A549 (cell line): ENCODE results near the gene TTC21B. TPM values are rescaled to one million over a fixed set of nuclear protein-coding genes. Genes with fewer than 3 reads are reported as not detected.

Source experiments
- ATAC-seq, 2 experiments: fragments of 200-7000 bp in 1 of 2; fragments of >200 bp in 1 of 2; cut with Nextera tagmentation in 1 of 2; cut with Tn5 transposase in 1 of 2; 3 replicates each; pipeline versions ENCODE4 v1.8.0 to v1.9.1; 2018 to 2020; ENCODE audit warnings: mild to moderate bottlenecking in 1 of 2, moderate library complexity in 1 of 2
- CTCF ChIA-PET: fragments of 300-600 bp; sonication (Branson Sonifier 250); formaldehyde crosslinking; extraction: SDS; loops from one replicate; lab custom pipeline; 2021; ENCODE audit warnings: antibody characterized with exemption, inconsistent platforms; lab: Yijun Ruan, JAX
- POLR2A ChIA-PET: fragments of 350-600 bp; formaldehyde crosslinking; extraction: SDS; loops from one replicate; lab custom pipeline; 2021; ENCODE audit warnings: antibody characterized with exemption, inconsistent platforms; lab: Yijun Ruan, JAX
- DNase-seq, 2 experiments: peaks; one replicate each; pipeline versions ENCODE4 v3.0.0 to v3.0.0-alpha.2; 2011 to 2016; ENCODE audit warnings: low read depth in 1 of 2, low spot score in 1 of 2
- FAIRE-seq: peaks from 2 replicates; lab custom pipeline; 2011; peaks lifted over from hg19 to GRCh38; lab: Jason Lieb, UNC
- H3K27ac ChIP-seq, 2 experiments: fragments of >200 bp; sonication (Bioruptor Twin); formaldehyde crosslinking; 3 replicates each; pipeline ENCODE4 v1.5.1; 2016 to 2017
- H3K4me1 ChIP-seq: fragments of >200 bp; sonication (Bioruptor Twin); formaldehyde crosslinking; 3 replicates; pipeline ENCODE4 v1.6.1; 2016
- H3K4me2 ChIP-seq: fragments of >200 bp; sonication (Bioruptor Twin); formaldehyde crosslinking; 3 replicates; pipeline ENCODE4 v1.6.1; 2016
- H3K4me3 ChIP-seq: fragments of >200 bp; sonication (Bioruptor Twin); formaldehyde crosslinking; 3 replicates; pipeline ENCODE4 v1.5.1; 2016
- H3K9me3 ChIP-seq: fragments of >200 bp; sonication (Bioruptor Twin); formaldehyde crosslinking; 3 replicates; pipeline ENCODE4 v1.6.1; 2016
- CBX2 ChIP-seq: fragments of 200-600 bp; sonication (generic); IDR thresholded peaks from 2 replicates; pipeline ENCODE4 v1.6.1; 2016; ENCODE audit warnings: low read depth, mild to moderate bottlenecking, borderline replicate concordance
- CHD4 ChIP-seq: fragments of 200-600 bp; sonication (generic); IDR thresholded peaks from 2 replicates; pipeline ENCODE4 v1.6.1; 2016; ENCODE audit warnings: antibody characterized with exemption, mild to moderate bottlenecking, borderline replicate concordance
- ESRRA ChIP-seq: fragments of 150-350 bp; IDR thresholded peaks from 2 replicates; pipeline ENCODE4 v1.6.1; 2014; ENCODE audit warnings: mild to moderate bottlenecking, low read length, borderline replicate concordance
- HOXB5 ChIP-seq: fragments of 250-450 bp; sonication (Bioruptor Pico); IDR thresholded peaks from 2 replicates; pipeline ENCODE4 v1.5.0; 2020; ENCODE audit warnings: mild to moderate bottlenecking, moderate library complexity
- KDM1A ChIP-seq: fragments of 200-600 bp; sonication (generic); IDR thresholded peaks from 2 replicates; pipeline ENCODE4 v1.6.1; 2016; ENCODE audit warnings: low read depth, mild to moderate bottlenecking
- MAFK ChIP-seq: fragments of 450-650 bp; IDR thresholded peaks from 2 replicates; pipeline ENCODE4 v1.6.1; 2014; ENCODE audit not compliant: partially characterized antibody
- MYC ChIP-seq: IDR thresholded peaks from 2 replicates; pipeline ENCODE4 v1.6.1; 2012; ENCODE audit warnings: mild to moderate bottlenecking, inconsistent platforms, low read length, improper control_type of control experiment, borderline replicate concordance
- NR3C1 ChIP-seq: fragments of >200 bp; sonication (Bioruptor Twin); formaldehyde crosslinking; IDR thresholded peaks from 3 replicates; pipeline ENCODE4 v1.6.1; 2017
- PHF8 ChIP-seq: fragments of 200-600 bp; sonication (generic); IDR thresholded peaks from 2 replicates; pipeline ENCODE4 v1.6.1; 2016; ENCODE audit warnings: low read depth, mild to moderate bottlenecking, antibody characterized with exemption, moderate library complexity, borderline replicate concordance
- POLR2AphosphoS2 ChIP-seq: conservative IDR thresholded peaks from 2 replicates; pipeline ENCODE4 v1.6.1; 2012; ENCODE audit warnings: low read length, improper control_type of control experiment, inconsistent platforms
- RAD21 ChIP-seq, 2 experiments: fragments of >200 bp in 1 of 2; sonication (Bioruptor Twin) in 1 of 2; formaldehyde crosslinking in 1 of 2; IDR thresholded peaks in 1 of 2; conservative IDR thresholded peaks in 1 of 2; 2 replicates in 1 of 2; 3 replicates in 1 of 2; pipeline ENCODE4 v1.6.1; 2012 to 2018; ENCODE audit warnings: inconsistent platforms in 1 of 2
- RCOR1 ChIP-seq: fragments of 150-350 bp; IDR thresholded peaks from 2 replicates; pipeline ENCODE4 v1.6.1; 2014; ENCODE audit warnings: antibody characterized with exemption, low read length, low read depth
- WGBS: methylation state at CpG from one replicate; pipeline ENCODE4 v1.1.6; 2017; ENCODE audit errors: missing lambda C conversion rate; 5-methylcytosine and 5-hydroxymethylcytosine counted together
- polyA plus RNA-seq, 4 experiments: library from polyadenylated mRNA; depleted of rRNA in 3 of 4; stranded (reverse); fragments of >200 nt; fragmentation: RNase III in 1 of 4; extraction: RNeasy Plus Mini Kit Qiagen cat#74134 plus additional on column Dnase treatment in 1 of 4; gene quantifications; 2 replicates in 3 of 4; 3 replicates in 1 of 4; pipeline ENCODE4 v1.2.3, GENCODE V29; 2011 to 2017
- TF ChIP-seq, protein P1 (sequence below): IDR thresholded peaks from 2 replicates; pipeline ENCODE4 v1.6.1; 2012; ENCODE audit warnings: low read depth, borderline replicate concordance

Gene TTC21B
- polyA plus RNA-seq, 2 of the 4 experiments (the other 2 are of a cell fraction), result 6.2 to 17.5 TPM

DNA sequence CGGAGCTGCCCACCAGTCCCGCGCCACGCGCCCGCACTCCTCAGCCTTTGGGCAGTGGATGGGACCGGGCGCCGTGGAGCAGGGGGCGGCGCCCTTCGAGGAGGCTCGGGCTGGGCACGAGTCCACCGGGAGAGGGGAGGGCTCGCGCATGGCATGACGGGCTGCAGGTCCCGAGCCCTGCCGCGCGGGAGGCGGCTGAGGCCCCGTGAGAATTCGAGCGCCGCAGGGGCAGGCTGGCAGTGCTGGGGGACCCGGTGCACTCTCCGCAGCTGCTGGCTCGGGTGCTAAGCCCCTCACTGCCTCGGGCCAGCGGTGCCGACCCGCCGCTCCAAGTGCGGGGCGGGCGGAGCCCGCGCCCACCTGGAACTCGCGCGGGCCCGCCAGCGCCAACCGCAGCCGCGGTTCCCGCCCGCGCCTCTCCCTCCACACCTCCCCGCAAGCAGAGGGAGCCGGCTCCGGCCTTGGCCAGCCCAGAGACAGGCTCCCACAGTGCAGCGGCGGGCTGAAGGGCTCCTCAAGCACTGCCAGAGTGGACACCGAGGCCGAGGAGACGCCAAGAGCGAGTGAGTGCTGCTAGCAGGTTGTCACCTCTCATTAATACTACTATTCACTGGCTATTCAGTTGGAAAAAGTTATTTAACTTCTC is 3.6 kb upstream of the TTC21B start:
- Histone ChIP-seq H3K27ac (no peak overlapping the region), H3K4me1 (peaks cover 14% of the 10 kb centered on the region; the same call in 2 of the 3 replicates), H3K4me2 (no peak overlapping the region), H3K4me3 (no peak overlapping the region), H3K9me3 (no peaks in the 10 kb centered on the region)
- DNase-seq, result no peak
- CTCF ChIA-PET, result interaction anchor here (0.8 to 4.3 kb wide), 2 partner anchors 66 to 171 kb away, joined by 3 to 32 read pairs; partner anchors contain the start of gene SCN1A
- POLR2A ChIA-PET, result no interaction called here
- WGBS, result 88% methylated on average over 31 of the region's 60 CpGs
- ATAC-seq, result no peak
- FAIRE-seq, result no peak
- TF ChIP-seq RCOR1 (no peak), PHF8 (no peak), MYC (no peak), MAFK (no peak), NR3C1 (no peak), POLR2AphosphoS2 (no peak), CBX2 (no peak)
- TF ChIP-seq, all 56 proteins: peak for 0

DNA sequence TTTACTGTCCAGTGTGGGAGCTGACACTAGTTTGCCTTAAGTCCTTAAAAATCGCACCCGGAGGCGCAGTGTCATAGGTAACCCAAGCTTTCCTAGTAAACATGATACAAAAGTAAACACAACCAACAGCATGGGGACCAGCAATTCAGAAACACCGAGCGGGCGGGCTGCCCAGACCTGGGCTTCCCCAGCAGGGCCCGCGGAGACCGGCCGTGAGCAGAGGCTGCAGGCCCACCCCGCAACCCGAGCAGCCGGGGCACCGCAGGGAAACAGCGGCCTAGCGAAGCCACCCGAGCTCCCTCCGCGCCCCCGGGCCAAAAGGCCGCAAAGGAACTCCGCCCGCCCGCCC is 296 bp downstream of the TTC21B start:
- H3K4me2 ChIP-seq, result peak overlapping the region; percentile 89
- ATAC-seq, result peak; percentile 74 to 79; a peak in 5 of 6 replicates
- H3K4me3 ChIP-seq, result peak overlapping the region; percentile 63
- 6% methylated on average over 11 of the region's 24 CpGs for WGBS
- no peak for FAIRE-seq
- ChIA-PET CTCF (interaction anchor here (0.9 to 4.3 kb wide), 8 partner anchors 8 to 468 kb away, joined by 3 to 32 read pairs (median 4); partner anchors contain the start of gene SCN1A), POLR2A (interaction anchor here (1.0 kb wide), 2 partner anchors 150 to 175 kb away, joined by 3 read pairs; partner anchors contain the start of gene SCN1A)
- peaks cover 17% of the 10 kb centered on the region; the same call in 2 of the 3 replicates for H3K4me1 ChIP-seq
- DNase-seq, result peak in 1 of 2 experiments; percentile 49
- H3K27ac ChIP-seq, result peak overlapping the region; percentile 79 to 94
- peak; percentile 97 for TF ChIP-seq PHF8
- no peak for TF ChIP-seq ESRRA
- no peak for TF ChIP-seq MAFK
- no peak for TF ChIP-seq HOXB5 (CRISPR knock-in tag)
- TF ChIP-seq, all 56 proteins: peak for 1
- H3K9me3 ChIP-seq, result no peaks in the 10 kb centered on the region

DNA sequence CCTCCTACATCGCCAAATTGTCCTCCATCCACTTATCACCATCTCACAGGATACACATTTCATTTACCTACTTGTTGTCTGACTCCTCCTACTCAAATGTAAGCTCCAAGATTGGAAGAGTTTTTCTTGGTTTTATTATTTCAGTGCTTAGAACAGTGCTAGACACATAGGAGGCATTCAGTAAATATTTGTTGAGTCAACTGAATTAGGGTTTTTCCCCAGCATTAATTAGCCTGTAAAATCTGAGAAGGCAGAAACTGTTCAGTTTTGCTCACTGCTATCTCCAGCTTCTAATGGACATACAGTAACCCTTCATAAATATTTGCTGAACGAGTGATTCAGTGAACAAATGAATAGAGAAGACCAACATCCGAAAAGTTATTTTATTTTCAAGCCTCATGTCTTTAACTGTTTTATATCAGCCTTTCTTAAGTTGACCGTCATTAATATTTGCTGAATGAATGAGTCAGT is 800 bp downstream of the TTC21B start:
- POLR2A ChIA-PET, result no interaction called here
- FAIRE-seq (no peak), ATAC-seq (no peak), DNase-seq (no peak)
- WGBS, result 21% methylated on average over 4 of the region's 4 CpGs
- H3K27ac ChIP-seq, result peak overlapping the region; percentile 79 to 94
- CTCF ChIA-PET, result interaction anchor here (0.6 to 4.3 kb wide), 7 partner anchors 12 to 749 kb away, joined by 3 to 32 read pairs (median 3); partner anchors contain the start of genes SCN1A and SCN3A
- TF ChIP-seq PHF8, result no peak
- peak; percentile 35 for TF ChIP-seq MAFK
- peaks cover 17% of the 10 kb centered on the region; the same call in 2 of the 3 replicates for H3K4me1 ChIP-seq
- peak overlapping the region; percentile 89 for H3K4me2 ChIP-seq
- H3K4me3 ChIP-seq, result peak overlapping the region; percentile 63
- H3K9me3 ChIP-seq, result no peaks in the 10 kb centered on the region

DNA sequence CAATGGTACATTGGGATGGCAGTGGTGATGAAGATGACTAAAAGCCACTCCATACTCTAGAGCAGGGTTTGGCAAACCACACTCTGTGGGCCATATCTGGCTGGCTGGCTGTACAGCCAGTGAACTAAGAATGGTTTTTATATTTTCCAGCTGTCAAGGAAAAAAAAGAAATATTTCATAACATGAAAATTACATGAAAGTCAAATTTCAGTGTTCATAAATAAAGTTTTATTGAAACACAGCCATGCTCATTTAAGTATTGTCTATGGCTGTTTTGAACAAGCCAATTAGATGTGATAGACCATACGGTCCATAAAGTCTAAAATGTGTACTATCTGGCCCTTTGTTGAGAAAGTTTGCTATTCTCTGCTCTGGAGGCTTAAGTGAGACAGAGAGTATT is 1.5 kb downstream of the TTC21B start:
- Histone ChIP-seq H3K4me3 (no peak overlapping the region), H3K9me3 (no peaks in the 10 kb centered on the region), H3K4me1 (peaks cover 17% of the 10 kb centered on the region; the same call in 2 of the 3 replicates), H3K27ac (no peak overlapping the region), H3K4me2 (peak overlapping the region; percentile 89)
- CTCF ChIA-PET, result no interaction called here
- ATAC-seq (no peak), DNase-seq (no peak), FAIRE-seq (no peak)
- POLR2A ChIA-PET, result no interaction called here
- TF ChIP-seq, protein P1, sequence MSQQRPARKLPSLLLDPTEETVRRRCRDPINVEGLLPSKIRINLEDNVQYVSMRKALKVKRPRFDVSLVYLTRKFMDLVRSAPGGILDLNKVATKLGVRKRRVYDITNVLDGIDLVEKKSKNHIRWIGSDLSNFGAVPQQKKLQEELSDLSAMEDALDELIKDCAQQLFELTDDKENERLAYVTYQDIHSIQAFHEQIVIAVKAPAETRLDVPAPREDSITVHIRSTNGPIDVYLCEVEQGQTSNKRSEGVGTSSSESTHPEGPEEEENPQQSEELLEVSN, result no peak
- no peak for TF ChIP-seq RAD21 (conservative IDR thresholded peaks at IDR 0.05 in 1 of 2, IDR thresholded peaks at IDR 0.05 in 1 of 2)
- TF ChIP-seq CHD4, result no peak
- WGBS, result 3% methylated on average over 1 of the region's 1 CpG

DNA sequence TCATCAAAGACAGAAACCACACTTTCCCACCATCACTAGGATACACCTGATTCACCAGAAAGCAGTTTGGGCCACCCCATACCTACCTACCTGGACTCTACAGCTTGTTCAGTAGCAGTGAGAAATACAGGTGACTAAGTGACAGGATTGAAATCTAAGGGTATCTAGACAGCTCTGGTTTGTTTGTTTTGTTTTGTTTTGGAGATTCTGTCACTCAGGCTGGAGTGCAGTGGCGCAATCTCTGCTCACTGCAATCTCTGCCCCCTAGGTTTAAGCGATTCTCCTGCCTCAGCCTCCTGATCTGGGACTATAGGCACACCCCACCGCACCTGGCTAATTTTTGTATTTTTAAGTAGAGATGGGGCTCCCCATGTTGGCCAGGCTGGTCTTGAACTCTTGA is 3.1 kb downstream of the TTC21B start:
- ChIA-PET CTCF (interaction anchor here (0.6 kb wide), 1 partner anchor 370 kb away, joined by 3 read pairs; no protein-coding TSS in a partner anchor), POLR2A (no interaction called here)
- DNase-seq, result no peak
- ATAC-seq, result no peak
- no peak overlapping the region for H3K4me2 ChIP-seq
- peaks cover 17% of the 10 kb centered on the region; the same call in 2 of the 3 replicates for H3K4me1 ChIP-seq
- no peak overlapping the region for H3K4me3 ChIP-seq
- no peak for TF ChIP-seq KDM1A
- H3K9me3 ChIP-seq, result no peaks in the 10 kb centered on the region
- 91% methylated on average over 3 of the region's 3 CpGs for WGBS
- no peak overlapping the region for H3K27ac ChIP-seq
- no peak for FAIRE-seq
